HG03432 (cell line): ENCODE data around the gene TAF10.

ENCODE experiments used
- ATAC-seq: cut with Tn5 transposase; IDR thresholded peaks from one replicate; pipeline ENCODE4 v1.9.1; 2021; ENCODE audit warnings: mild to moderate bottlenecking, moderate library complexity; ENCODE audit not compliant: unreplicated experiment

Gene TAF10

GRCh38 chr11:6625832-6626420, 13.9 kb upstream of the TAF10 start:
- ATAC-seq = no peak

GRCh38 chr11:6625156-6625831, 13.3 kb upstream of the TAF10 start:
- no peak for ATAC-seq

GRCh38 chr11:6623391-6624363, 11.7 kb upstream of the TAF10 start:
- no peak for ATAC-seq

GRCh38 chr11:6622261-6623171, 10.5 kb upstream of the TAF10 start:
- no peak for ATAC-seq

GRCh38 chr11:6621711-6622211, 9.7 kb upstream of the TAF10 start:
- ATAC-seq = no peak

GRCh38 chr11:6620636-6621035, 8.6 kb upstream of the TAF10 start:
- no peak for ATAC-seq

- peak; percentile 99 for ATAC-seq
Observed at GRCh38 chr11:6619004-6619745, 7.2 kb upstream of the TAF10 start, which contains the start of gene TPP1. TPP1 (minus strand) TSS chr11:6619422; CDS start chr11:6619400, 22 bp downstream.

- peak; percentile 5 for ATAC-seq
Observed at GRCh38 chr11:6618117-6619003, 6.3 kb upstream of the TAF10 start.

- no peak for ATAC-seq
Observed at GRCh38 chr11:6617315-6617781, 5.3 kb upstream of the TAF10 start.

GRCh38 chr11:6616596-6617250, 4.7 kb upstream of the TAF10 start:
- ATAC-seq = no peak

- ATAC-seq = no peak
Observed at GRCh38 chr11:6615882-6616585, 4.0 kb upstream of the TAF10 start.

GRCh38 chr11:6615046-6615445, 3.0 kb upstream of the TAF10 start:
- ATAC-seq = no peak

- ATAC-seq = no peak
Observed at GRCh38 chr11:6614446-6614845, 2.4 kb upstream of the TAF10 start.

GRCh38 chr11:6613496-6613895, 1.5 kb upstream of the TAF10 start:
- no peak for ATAC-seq

- peak; percentile 15 for ATAC-seq
Observed at GRCh38 chr11:6611963-6612212, 128 bp downstream of the TAF10 start.

GRCh38 chr11:6611092-6611962, 689 bp downstream of the TAF10 start:
- no peak for ATAC-seq

- no peak for ATAC-seq
Observed at GRCh38 chr11:6610591-6610990, 1.4 kb downstream of the TAF10 start.
